Ishikawa (cell line): ENCODE data around the gene PANX2.

Experiments
- CREB1 ChIP-seq: IDR thresholded peaks from 2 replicates; pipeline ENCODE4 v1.6.1; 2012; ENCODE audit warnings: low read depth
- EP300 ChIP-seq: IDR thresholded peaks from 2 replicates; pipeline ENCODE4 v1.6.1; 2012; ENCODE audit warnings: borderline replicate concordance
- FOXM1 ChIP-seq: IDR thresholded peaks from 2 replicates; pipeline ENCODE4 v1.6.1; 2012; ENCODE audit warnings: low read depth, borderline replicate concordance
- MAX ChIP-seq: IDR thresholded peaks from 2 replicates; pipeline ENCODE4 v1.6.1; 2012
- NFIC ChIP-seq: IDR thresholded peaks from 2 replicates; pipeline ENCODE4 v1.6.1; 2012
- RAD21 ChIP-seq: IDR thresholded peaks from 2 replicates; pipeline ENCODE4 v1.6.1; 2012; ENCODE audit warnings: low read depth
- REST ChIP-seq: IDR thresholded peaks from 2 replicates; pipeline ENCODE4 v1.6.1; 2012; ENCODE audit warnings: low read depth, mild to moderate bottlenecking
- TAF1 ChIP-seq: IDR thresholded peaks from 2 replicates; pipeline ENCODE4 v1.6.1; 2012; ENCODE audit warnings: low read depth, mild to moderate bottlenecking
- TEAD4 ChIP-seq: IDR thresholded peaks from 2 replicates; pipeline ENCODE4 v1.6.1; 2012
- YY1 ChIP-seq: IDR thresholded peaks from 2 replicates; pipeline ENCODE4 v1.6.1; 2012; ENCODE audit warnings: low read depth
- ZBTB7A ChIP-seq: IDR thresholded peaks from 2 replicates; pipeline ENCODE4 v1.6.1; 2012; ENCODE audit warnings: low read depth
- TF ChIP-seq, protein P1 (sequence below): IDR thresholded peaks from 2 replicates; pipeline ENCODE4 v1.6.1; 2012

- TF ChIP-seq REST (no peak), MAX (no peak), ZBTB7A (no peak), TAF1 (no peak), NFIC (no peak), EP300 (no peak), YY1 (no peak), TEAD4 (no peak), CREB1 (no peak), RAD21 (no peak), FOXM1 (no peak)
- TF ChIP-seq, protein P1, sequence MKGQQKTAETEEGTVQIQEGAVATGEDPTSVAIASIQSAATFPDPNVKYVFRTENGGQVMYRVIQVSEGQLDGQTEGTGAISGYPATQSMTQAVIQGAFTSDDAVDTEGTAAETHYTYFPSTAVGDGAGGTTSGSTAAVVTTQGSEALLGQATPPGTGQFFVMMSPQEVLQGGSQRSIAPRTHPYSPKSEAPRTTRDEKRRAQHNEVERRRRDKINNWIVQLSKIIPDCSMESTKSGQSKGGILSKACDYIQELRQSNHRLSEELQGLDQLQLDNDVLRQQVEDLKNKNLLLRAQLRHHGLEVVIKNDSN = no peak
Observed at GRCh38 chr22:50140615-50141014, 29.9 kb upstream of the PANX2 start.
